Endodermal cell (in vitro differentiated cells): ENCODE results near the gene OGFOD1. TPM values are rescaled to one million over a fixed set of nuclear protein-coding genes. Genes with fewer than 3 reads are reported as not detected.
"Not testable (repeated sequence)": the region's sequence is repeated elsewhere in the genome, so short reads cannot be mapped to it uniquely, and the experiment has no call there.

Experiments
- DNase-seq: peaks from one replicate; pipeline ENCODE4 v3.0.0-alpha.2; 2017
- H3K27ac ChIP-seq: 2 replicates; pipeline ENCODE4 v1.5.1; 2013; ENCODE audit warnings: mild to moderate bottlenecking, low read depth, low read length, moderate library complexity
- H3K27me3 ChIP-seq: 2 replicates; pipeline ENCODE4 v1.6.1; 2013; ENCODE audit warnings: mild to moderate bottlenecking, low read length, moderate library complexity; ENCODE audit not compliant: insufficient read depth, control insufficient read depth, poor library complexity, severe bottlenecking
- H3K36me3 ChIP-seq: 2 replicates; pipeline ENCODE4 v1.7.0; 2013; ENCODE audit warnings: mild to moderate bottlenecking, low read length, moderate library complexity; ENCODE audit not compliant: control insufficient read depth, insufficient read depth
- H3K4me1 ChIP-seq: one replicate; pipeline ENCODE4 v1.7.0; 2013; ENCODE audit warnings: low read length; ENCODE audit not compliant: control insufficient read depth, insufficient read depth
- H3K4me3 ChIP-seq: 2 replicates; pipeline ENCODE4 v1.5.1; 2013; ENCODE audit warnings: mild to moderate bottlenecking, low read length, moderate library complexity
- H3K9ac ChIP-seq: 2 replicates; pipeline ENCODE4 v1.6.1; 2013; ENCODE audit warnings: mild to moderate bottlenecking, low read length, moderate library complexity; ENCODE audit not compliant: poor library complexity, severe bottlenecking; ENCODE audit errors: extremely low read depth
- H3K9me3 ChIP-seq: 2 replicates; pipeline ENCODE4 v1.6.1; 2013; ENCODE audit warnings: mild to moderate bottlenecking, low read length, moderate library complexity; ENCODE audit not compliant: control insufficient read depth
- H3K27ac Mint-ChIP-seq: 2 replicates; pipeline ENCODE4 v1.8.0; 2020; ENCODE audit warnings: mixed read lengths
- H3K27me3 Mint-ChIP-seq: 2 replicates; pipeline ENCODE4 v1.8.0; 2021; ENCODE audit warnings: mild to moderate bottlenecking, mixed read lengths; ENCODE audit not compliant: insufficient read depth
- H3K36me3 Mint-ChIP-seq: 2 replicates; pipeline ENCODE4 v1.8.0; 2020; ENCODE audit warnings: low read depth, mixed read lengths
- H3K4me1 Mint-ChIP-seq: 2 replicates; pipeline ENCODE4 v1.8.0; 2020; ENCODE audit warnings: mixed read lengths
- H3K4me3 Mint-ChIP-seq: 2 replicates; pipeline ENCODE4 v1.8.0; 2020; ENCODE audit warnings: mild to moderate bottlenecking, moderate library complexity, mixed read lengths
- H3K9me3 Mint-ChIP-seq: 2 replicates; pipeline ENCODE4 v1.8.0; 2020; ENCODE audit warnings: mild to moderate bottlenecking, mixed read lengths
- WGBS, 2 experiments: methylation state at CpG; one replicate each; pipeline versions ENCODE4 v1.1.5 to v1.1.7; 2013; ENCODE audit warnings: missing lambda C conversion rate in 2 of 2, mixed read lengths in 1 of 2; ENCODE audit not compliant: insufficient coverage in 1 of 2, insufficient read length in 1 of 2; 5-methylcytosine and 5-hydroxymethylcytosine counted together
- total RNA-seq, 2 donors: library from RNA; stranded (reverse); fragmentation: NEBNext Ultra II Directional in 1 of 2; extraction: Animal tissue kit (Norgen Biotek cat#: 25700) in 1 of 2; gene quantifications; 2 replicates in 1 of 2; 3 replicates in 1 of 2; pipeline ENCODE4 v1.2.1, GENCODE V29; 2021
- TF ChIP-seq, protein P1 (sequence below): fragments of 200-600 bp; sonication (generic); conservative IDR thresholded peaks from 2 replicates; pipeline ENCODE4 v1.5.0; 2021; ENCODE audit warnings: antibody characterized with exemption, mild to moderate bottlenecking

The OGFOD1 gene
- total RNA-seq, 2 donors from 2014 or later, result 54.3 to 55.1 TPM

DNA sequence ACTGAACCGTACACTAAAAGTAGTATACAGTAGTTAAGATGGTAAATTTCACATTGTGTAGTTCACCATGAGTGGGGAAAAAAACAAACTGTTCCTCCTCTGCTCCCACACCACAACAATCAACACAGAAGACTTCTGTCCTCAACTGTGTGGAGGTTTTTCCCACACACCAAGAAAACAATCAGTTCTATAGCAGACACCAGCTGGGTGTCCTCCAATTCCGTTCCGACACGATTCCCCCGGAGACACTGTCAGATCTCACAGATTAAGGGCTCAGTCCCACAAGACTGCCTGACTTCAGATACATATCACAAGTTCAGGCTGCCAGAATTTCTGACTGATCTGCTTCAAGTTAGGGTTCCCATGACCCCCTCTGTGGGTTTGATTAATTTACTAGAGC, 36.7 kb downstream of the OGFOD1 start:
- no peaks in the 10 kb centered on the region for H3K27me3 Mint-ChIP-seq
- WGBS, 2 experiments, result 79 to 98% methylated on average over 4 to 5 of the region's 5 CpGs
- H3K9me3 Mint-ChIP-seq, result no peaks in the 10 kb centered on the region
- H3K36me3 Mint-ChIP-seq, result peaks cover 36% of the 10 kb centered on the region
- TF ChIP-seq, protein P1, sequence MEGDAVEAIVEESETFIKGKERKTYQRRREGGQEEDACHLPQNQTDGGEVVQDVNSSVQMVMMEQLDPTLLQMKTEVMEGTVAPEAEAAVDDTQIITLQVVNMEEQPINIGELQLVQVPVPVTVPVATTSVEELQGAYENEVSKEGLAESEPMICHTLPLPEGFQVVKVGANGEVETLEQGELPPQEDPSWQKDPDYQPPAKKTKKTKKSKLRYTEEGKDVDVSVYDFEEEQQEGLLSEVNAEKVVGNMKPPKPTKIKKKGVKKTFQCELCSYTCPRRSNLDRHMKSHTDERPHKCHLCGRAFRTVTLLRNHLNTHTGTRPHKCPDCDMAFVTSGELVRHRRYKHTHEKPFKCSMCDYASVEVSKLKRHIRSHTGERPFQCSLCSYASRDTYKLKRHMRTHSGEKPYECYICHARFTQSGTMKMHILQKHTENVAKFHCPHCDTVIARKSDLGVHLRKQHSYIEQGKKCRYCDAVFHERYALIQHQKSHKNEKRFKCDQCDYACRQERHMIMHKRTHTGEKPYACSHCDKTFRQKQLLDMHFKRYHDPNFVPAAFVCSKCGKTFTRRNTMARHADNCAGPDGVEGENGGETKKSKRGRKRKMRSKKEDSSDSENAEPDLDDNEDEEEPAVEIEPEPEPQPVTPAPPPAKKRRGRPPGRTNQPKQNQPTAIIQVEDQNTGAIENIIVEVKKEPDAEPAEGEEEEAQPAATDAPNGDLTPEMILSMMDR, result no peak
- no peak overlapping the region for H3K4me3 Mint-ChIP-seq
- H3K27ac Mint-ChIP-seq, result no peak overlapping the region
- Histone ChIP-seq H3K9ac (no peak overlapping the region), H3K36me3 (peaks cover 29% of the 10 kb centered on the region), H3K4me1 (no peaks in the 10 kb centered on the region), H3K27me3 (no peaks in the 10 kb centered on the region), H3K4me3 (no peak overlapping the region), H3K27ac (no peak overlapping the region), H3K9me3 (no peaks in the 10 kb centered on the region)
- DNase-seq, result no peak
- H3K4me1 Mint-ChIP-seq, result no peaks in the 10 kb centered on the region

DNA sequence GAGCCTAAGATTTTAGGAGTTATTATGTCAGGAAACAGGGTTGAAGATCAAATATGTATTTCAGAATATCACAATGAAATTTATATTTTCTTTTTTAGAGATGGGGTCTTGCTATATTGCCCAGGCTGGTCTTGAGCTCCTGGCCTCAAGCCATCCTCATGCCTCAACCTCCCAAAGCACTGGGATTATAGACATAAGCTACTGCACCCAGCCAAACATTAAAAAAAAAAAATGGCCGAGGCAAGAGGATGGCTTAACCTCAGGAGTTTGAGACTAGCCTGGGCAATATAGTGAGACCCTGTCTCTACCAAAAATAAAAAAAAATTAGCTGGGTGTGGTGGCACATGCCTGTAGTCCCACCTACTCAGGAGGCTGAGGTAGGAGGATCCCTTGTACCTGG, 37.5 kb downstream of the OGFOD1 start:
- H3K9ac ChIP-seq, H3K4me1 Mint-ChIP-seq, H3K4me1 ChIP-seq, H3K4me3 ChIP-seq, H3K4me3 Mint-ChIP-seq, H3K27ac ChIP-seq, H3K27ac Mint-ChIP-seq, H3K27me3 ChIP-seq, H3K27me3 Mint-ChIP-seq, H3K9me3 Mint-ChIP-seq, H3K9me3 ChIP-seq, DNase-seq: not testable (repeated sequence)
- H3K36me3 ChIP-seq, result peaks cover 22% of the 10 kb centered on the region
- H3K36me3 Mint-ChIP-seq, result peaks cover 32% of the 10 kb centered on the region
- 100% methylated on average over 1 of the region's 1 CpG; no CpG with 5 or more reads in 1 of the 2 experiments for whole genome bisulfite sequencing, 2 experiments

DNA sequence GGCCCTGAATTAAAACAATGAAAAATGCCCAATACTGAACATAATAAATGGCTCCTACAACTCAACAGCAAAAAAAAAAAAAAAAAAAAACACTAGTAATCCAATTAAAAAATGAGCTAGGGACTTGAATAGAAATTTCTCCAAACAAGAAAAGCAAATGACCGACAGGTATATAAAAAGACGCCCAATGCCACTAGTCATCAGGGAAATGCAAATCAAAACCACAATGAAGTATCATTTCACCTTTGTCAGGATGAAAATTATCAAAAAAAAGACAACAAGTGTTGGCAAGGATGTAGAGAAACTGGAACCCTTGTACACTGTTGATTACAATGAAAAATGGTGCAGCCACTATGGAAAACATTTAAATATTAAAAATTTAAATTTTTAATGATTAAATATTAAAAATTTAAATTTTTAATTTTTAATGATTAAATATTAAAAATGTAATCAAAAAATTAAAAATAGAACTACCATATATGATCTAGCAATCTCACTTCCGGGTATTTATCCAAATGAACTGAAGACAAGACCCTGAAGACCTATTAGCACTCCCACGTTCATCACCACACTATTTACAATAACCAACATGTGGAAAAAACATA, 40.4 kb downstream of the OGFOD1 start:
- Histone ChIP-seq H3K36me3 (peaks cover 16% of the 10 kb centered on the region), H3K4me1 (no peaks in the 10 kb centered on the region), H3K9me3 (no peaks in the 10 kb centered on the region), H3K4me3 (no peak overlapping the region), H3K27ac (no peak overlapping the region), H3K27me3 (no peaks in the 10 kb centered on the region), H3K9ac (no peak overlapping the region)
- Mint-ChIP-seq H3K4me3 (no peak overlapping the region), H3K9me3 (no peaks in the 10 kb centered on the region), H3K27me3 (no peaks in the 10 kb centered on the region), H3K4me1 (no peaks in the 10 kb centered on the region), H3K36me3 (peaks cover 30% of the 10 kb centered on the region), H3K27ac (no peak overlapping the region)
- no peak for DNase-seq
- TF ChIP-seq, protein P1, result no peak
- WGBS, 2 experiments, result 87% methylated on average over 4 of the region's 4 CpGs; no CpG with 5 or more reads in 1 of the 2 experiments

DNA sequence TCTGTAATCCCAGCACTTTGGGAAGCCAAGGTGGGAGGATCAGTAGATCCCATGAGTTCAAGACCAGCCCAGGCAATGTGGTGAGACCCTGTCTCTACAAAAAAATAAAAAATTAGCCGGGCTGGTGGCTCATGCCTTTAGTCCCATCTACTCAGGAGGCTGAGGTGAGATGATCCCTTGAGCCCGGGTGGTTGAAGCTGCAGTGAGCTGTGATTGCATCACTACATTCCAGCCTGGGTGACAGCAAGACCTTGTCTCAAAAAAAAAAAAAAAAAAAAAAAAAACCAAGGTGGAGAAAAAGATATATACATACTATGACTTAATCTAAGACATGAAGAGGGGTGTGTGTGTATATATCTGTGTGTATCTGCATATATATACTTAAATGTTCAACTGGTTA, 41.8 kb downstream of the OGFOD1 start:
- H3K9me3 ChIP-seq, result no peaks in the 10 kb centered on the region
- H3K4me3 Mint-ChIP-seq, result no peak overlapping the region
- peaks cover 30% of the 10 kb centered on the region for H3K36me3 ChIP-seq
- H3K27me3 ChIP-seq, result no peaks in the 10 kb centered on the region
- H3K9ac ChIP-seq, result no peak overlapping the region
- WGBS, 2 experiments, result 89% methylated on average over 2 of the region's 2 CpGs; no CpG with 5 or more reads in 1 of the 2 experiments
- H3K36me3 Mint-ChIP-seq, result peaks cover 40% of the 10 kb centered on the region
- TF ChIP-seq, protein P1, result no peak
- DNase-seq, result no peak
- H3K27ac Mint-ChIP-seq, result no peak overlapping the region
- H3K4me1 ChIP-seq, result no peaks in the 10 kb centered on the region
- no peak overlapping the region for H3K27ac ChIP-seq
- no peaks in the 10 kb centered on the region for H3K4me1 Mint-ChIP-seq
- H3K27me3 Mint-ChIP-seq, result no peaks in the 10 kb centered on the region
- H3K9me3 Mint-ChIP-seq, result no peaks in the 10 kb centered on the region
- no peak overlapping the region for H3K4me3 ChIP-seq
